ENCODE data around the gene MAGI2.

DNA sequence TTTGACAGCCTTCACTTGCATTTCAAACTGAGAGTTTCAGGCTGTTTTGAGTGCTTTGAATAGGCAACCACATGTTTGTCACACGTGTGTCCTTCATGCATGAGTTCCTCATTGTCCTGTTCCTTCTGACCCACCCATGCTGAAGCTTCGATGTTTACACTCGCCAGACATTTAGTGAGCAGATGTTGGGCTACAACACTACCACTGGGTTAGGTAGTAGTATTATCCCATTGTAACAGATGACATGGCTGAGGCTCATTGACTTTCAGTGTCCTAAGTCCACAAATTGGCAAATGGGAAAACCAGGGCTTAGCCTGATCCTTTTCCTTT, 1198.8 kb downstream of the MAGI2 start:
- TF ChIP-seq, protein P1, sequence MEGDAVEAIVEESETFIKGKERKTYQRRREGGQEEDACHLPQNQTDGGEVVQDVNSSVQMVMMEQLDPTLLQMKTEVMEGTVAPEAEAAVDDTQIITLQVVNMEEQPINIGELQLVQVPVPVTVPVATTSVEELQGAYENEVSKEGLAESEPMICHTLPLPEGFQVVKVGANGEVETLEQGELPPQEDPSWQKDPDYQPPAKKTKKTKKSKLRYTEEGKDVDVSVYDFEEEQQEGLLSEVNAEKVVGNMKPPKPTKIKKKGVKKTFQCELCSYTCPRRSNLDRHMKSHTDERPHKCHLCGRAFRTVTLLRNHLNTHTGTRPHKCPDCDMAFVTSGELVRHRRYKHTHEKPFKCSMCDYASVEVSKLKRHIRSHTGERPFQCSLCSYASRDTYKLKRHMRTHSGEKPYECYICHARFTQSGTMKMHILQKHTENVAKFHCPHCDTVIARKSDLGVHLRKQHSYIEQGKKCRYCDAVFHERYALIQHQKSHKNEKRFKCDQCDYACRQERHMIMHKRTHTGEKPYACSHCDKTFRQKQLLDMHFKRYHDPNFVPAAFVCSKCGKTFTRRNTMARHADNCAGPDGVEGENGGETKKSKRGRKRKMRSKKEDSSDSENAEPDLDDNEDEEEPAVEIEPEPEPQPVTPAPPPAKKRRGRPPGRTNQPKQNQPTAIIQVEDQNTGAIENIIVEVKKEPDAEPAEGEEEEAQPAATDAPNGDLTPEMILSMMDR (conservative IDR thresholded peaks at IDR 0.05; ENCODE audit: low read length) = no peak
- TF ChIP-seq EZH2phosphoT487 (IDR thresholded peaks at IDR 0.05; ENCODE audit: borderline replicate concordance, low read depth, low read length) = no peak
